HepG2 (cell line): Measurements from ENCODE around the gene MARS2. TPM values are rescaled to one million over a fixed set of nuclear protein-coding genes. Genes with fewer than 3 reads are reported as not detected.

ENCODE experiments used
- ATAC-seq: fragments of 200-7000 bp; cut with Tn5 transposase; 3 replicates; pipeline ENCODE4 v1.9.1; 2020; ENCODE audit warnings: mild to moderate bottlenecking, moderate library complexity
- BruUV-seq: library from RNA; stranded (reverse); fragments of 400-500 nt; replicated peaks from 2 replicates; lab custom pipeline; 2021; lab: Mats Ljungman, UMichigan
- CTCF ChIA-PET: fragments of 300-600 bp; formaldehyde crosslinking; extraction: SDS; loops from one replicate; lab custom pipeline; 2021; ENCODE audit warnings: low total read pairs, inconsistent platforms, low intra/inter-chr PET ratio; lab: Yijun Ruan, JAX
- POLR2A ChIA-PET: fragments of 350-600 bp; sonication (Branson Sonifier 250); formaldehyde crosslinking; loops from one replicate; lab custom pipeline; 2020; ENCODE audit warnings: antibody characterized with exemption, inconsistent platforms; lab: Yijun Ruan, JAX
- DNase-seq: peaks from one replicate; pipeline ENCODE4 v3.0.0-alpha.2; 2015; ENCODE audit warnings: low spot score
- FAIRE-seq: peaks from 3 replicates; lab custom pipeline; 2011; peaks lifted over from hg19 to GRCh38; lab: Jason Lieb, UNC
- H2AFZ ChIP-seq: one replicate; pipeline ENCODE4 v1.6.1; 2011; ENCODE audit warnings: low read length, inconsistent platforms
- H3K27ac ChIP-seq: fragments of 300-600 bp; 3 replicates; pipeline ENCODE4 v1.8.0; 2011; ENCODE audit warnings: mixed run types, mild to moderate bottlenecking, mixed read lengths, low read length, inconsistent platforms; ENCODE audit not compliant: insufficient read depth; ENCODE audit errors: extremely low read length
- H3K27me3 ChIP-seq, 2 experiments: fragments of 200-600 bp in 1 of 2; 2 replicates in 1 of 2; 3 replicates in 1 of 2; pipeline versions ENCODE4 v1.6.0 to v1.8.0; 2011; ENCODE audit warnings: low read length in 2 of 2, mild to moderate bottlenecking in 2 of 2, moderate library complexity in 2 of 2, inconsistent platforms in 1 of 2; ENCODE audit not compliant: insufficient read depth in 2 of 2, control insufficient read depth in 1 of 2
- H3K36me3 ChIP-seq, 2 experiments: fragments of 200-600 bp in 1 of 2; replicated peaks in 1 of 2; 2 replicates in 1 of 2; 3 replicates in 1 of 2; pipeline versions ENCODE4 v1.5.1 to v1.8.0; 2011; ENCODE audit warnings: low read length in 2 of 2, inconsistent platforms in 1 of 2; ENCODE audit not compliant: insufficient read depth in 2 of 2, control insufficient read depth in 1 of 2
- H3K4me1 ChIP-seq: 2 replicates; pipeline ENCODE4 v1.5.1; 2012; ENCODE audit warnings: low read length, inconsistent platforms; ENCODE audit not compliant: insufficient read depth
- H3K4me2 ChIP-seq: 2 replicates; pipeline ENCODE4 v1.6.0; 2011; ENCODE audit warnings: low read depth, low read length, inconsistent platforms
- H3K4me3 ChIP-seq, 3 experiments: fragments of 200-600 bp in 1 of 3; sonication (generic), shearing (Covaris generic) in 1 of 3; replicated peaks in 1 of 3; 2 replicates each; pipeline ENCODE4 v1.5.1; 2011 to 2016; ENCODE audit warnings: low read length in 3 of 3, inconsistent platforms in 2 of 3, low read depth in 2 of 3, mild to moderate bottlenecking in 2 of 3, control low read depth in 1 of 3, mixed read lengths in 1 of 3; ENCODE audit not compliant: insufficient read depth in 1 of 3
- H3K79me2 ChIP-seq: one replicate; pipeline ENCODE4 v1.6.1; 2011; ENCODE audit warnings: low read length, inconsistent platforms; ENCODE audit not compliant: insufficient read depth
- H3K9ac ChIP-seq: 2 replicates; pipeline ENCODE4 v1.6.0; 2011; ENCODE audit warnings: mild to moderate bottlenecking, low read depth, low read length, inconsistent platforms; ENCODE audit not compliant: insufficient read depth
- H3K9me3 ChIP-seq: 2 replicates; pipeline ENCODE4 v1.5.1; 2012; ENCODE audit warnings: mild to moderate bottlenecking, low read length
- H4K20me1 ChIP-seq: 2 replicates; pipeline ENCODE4 v1.6.0; 2011; ENCODE audit warnings: inconsistent platforms, mild to moderate bottlenecking, low read length, moderate library complexity; ENCODE audit not compliant: insufficient read depth
- CAMTA2 ChIP-seq: sonication (generic); formaldehyde crosslinking; IDR thresholded peaks from 2 replicates; pipeline ENCODE4 v1.4.0; 2020; ENCODE audit warnings: mild to moderate bottlenecking, missing genetic modification reagents, borderline replicate concordance
- CBX5 ChIP-seq: sonication (generic); formaldehyde crosslinking; IDR thresholded peaks from 2 replicates; pipeline ENCODE4 v1.4.0; 2020; ENCODE audit warnings: missing genetic modification reagents, borderline replicate concordance
- THAP11 ChIP-seq: IDR thresholded peaks from 2 replicates; pipeline ENCODE4 v1.6.1; 2016; ENCODE audit warnings: missing biosample characterization, missing genetic modification reagents
- ZMAT5 ChIP-seq: sonication (generic); formaldehyde crosslinking; IDR thresholded peaks from 2 replicates; pipeline ENCODE4 v1.5.0; 2020; ENCODE audit warnings: mild to moderate bottlenecking, low read depth, missing genetic modification reagents, borderline replicate concordance
- ZNF317 ChIP-seq: sonication (generic); formaldehyde crosslinking; IDR thresholded peaks from 2 replicates; pipeline ENCODE4 v1.5.0; 2020; ENCODE audit warnings: mild to moderate bottlenecking, missing genetic modification reagents
- ZNF737 ChIP-seq: sonication (generic); formaldehyde crosslinking; IDR thresholded peaks from 2 replicates; pipeline ENCODE4 v1.5.0; 2020; ENCODE audit warnings: missing genetic modification reagents, mild to moderate bottlenecking, borderline replicate concordance
- ZNF75D ChIP-seq: sonication (generic); formaldehyde crosslinking; IDR thresholded peaks from 2 replicates; pipeline ENCODE4 v1.8.1; 2023; ENCODE audit warnings: missing genetic modification reagents, mild to moderate bottlenecking, borderline replicate concordance
- WGBS: methylation state at CpG from one replicate; pipeline ENCODE4 v1.1.6; 2017; ENCODE audit warnings: low lambda C conversion rate; 5-methylcytosine and 5-hydroxymethylcytosine counted together
- in situ Hi-C: cut with HindIII; loops from 2 replicates; pipeline ENCODE4 v1.10.0; 2017; ENCODE audit warnings: low pct_unique_long_range_greater_than_20kb; ENCODE audit not compliant: extremely low pct_ligation_motif_present
- intact Hi-C: fragments of 100-400 bp; cut with micrococcal nuclease; formaldehyde crosslinking; loops from one replicate; pipeline ENCODE4 v1.10.0; 2022; ENCODE audit not compliant: unreplicated experiment
- polyA plus RNA-seq, 8 experiments: library from polyadenylated mRNA; depleted of rRNA in 3 of 8; stranded (reverse) in 7 of 8; unstranded in 1 of 8; fragments of >200 nt; fragmentation: Illumina TruSeq in 4 of 8; extraction: Trizol in 4 of 8; gene quantifications; 2 replicates each; pipeline versions ENCODE4 v1.2.1 to v1.2.3, GENCODE V29; 2011 to 2016; ENCODE audit warnings: low read depth in 4 of 8, missing spikeins in 1 of 8, mixed read lengths in 1 of 8; ENCODE audit not compliant: insufficient read depth in 1 of 8
- total RNA-seq, 5 experiments: library from RNA; depleted of rRNA; stranded (reverse); fragments of >200 nt; fragmentation: Illumina TruSeq; extraction: Trizol; gene quantifications; 2 replicates each; pipeline ENCODE4 v1.2.3, GENCODE V29; 2016; ENCODE audit warnings: low read depth in 1 of 5

The MARS2 gene
- total and polyA plus RNA-seq, 2 of the 13 experiments (the other 11 are each of a cell fraction or from before 2014, with no cell fraction given): 6.9 to 16.2 TPM

DNA sequence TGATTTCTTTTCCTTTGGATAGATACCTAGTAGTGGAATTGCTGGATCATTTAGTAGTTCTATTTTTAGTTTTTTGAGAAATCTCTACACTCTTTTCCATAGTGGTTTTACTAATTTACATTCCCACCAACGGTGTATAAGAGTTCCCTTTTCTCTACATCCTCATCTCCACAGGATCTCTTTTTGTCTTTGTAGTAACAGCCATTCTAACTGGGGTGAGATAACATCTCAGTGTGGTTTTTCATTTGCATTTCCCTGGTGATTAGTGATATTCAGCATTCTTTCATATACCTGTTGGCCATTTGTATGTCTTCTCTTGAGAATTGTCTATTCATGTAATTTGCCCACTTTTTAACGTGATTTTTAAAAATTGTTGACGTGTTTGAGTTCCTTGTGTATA, 43.5 kb upstream of the MARS2 start (continued):
- TF ChIP-seq ZMAT5 (CRISPR knock-in tag): no peak

DNA sequence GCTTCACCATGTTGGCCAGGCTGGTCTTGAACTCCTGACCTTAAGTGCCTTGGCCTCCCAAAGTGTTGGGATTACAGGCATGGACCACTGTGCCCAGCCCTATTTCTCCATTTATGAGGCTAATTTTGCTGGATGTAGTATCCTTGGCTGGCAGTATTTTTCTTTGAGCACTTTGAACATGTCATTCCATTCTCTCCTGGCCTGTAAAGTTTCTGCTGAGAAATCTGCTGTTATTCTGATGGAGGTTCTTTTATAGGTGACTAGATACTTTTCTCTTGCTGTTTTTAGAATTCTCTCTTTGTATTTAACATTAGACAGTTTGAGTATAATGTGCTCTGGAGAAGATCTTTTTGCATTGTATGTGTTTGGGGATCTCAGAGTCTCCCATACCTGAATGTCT, 38.9 kb upstream of the MARS2 start:
- Histone ChIP-seq H2AFZ (no peak overlapping the region), H3K27ac (no peak overlapping the region), H4K20me1 (no peaks in the 10 kb centered on the region), H3K27me3 (no peaks in the 10 kb centered on the region), H3K4me1 (peaks cover 9% of the 10 kb centered on the region; the same call in 1 of the 2 replicates), H3K4me2 (no peak overlapping the region), H3K79me2 (no peaks in the 10 kb centered on the region), H3K9me3 (peaks cover 5% of the 10 kb centered on the region; the same call in 1 of the 2 replicates), H3K36me3 (no peaks in the 10 kb centered on the region), H3K9ac (no peak overlapping the region), H3K4me3 (no peak overlapping the region)
- FAIRE-seq (no peak), DNase-seq (no peak), ATAC-seq (no peak)
- POLR2A ChIA-PET: no interaction called here
- CTCF ChIA-PET: no interaction called here
- BruUV-seq: no TSS peak
- intact Hi-C loops (no loop called here), in situ Hi-C loops (no loop called here)
- no peak for TF ChIP-seq ZNF737 (CRISPR knock-in tag)
- TF ChIP-seq ZNF317 (CRISPR knock-in tag): peak; percentile 92

GRCh38 chr2:197668296-197668695, 36.9 kb upstream of the MARS2 start:
- Histone ChIP-seq H3K4me2 (no peak overlapping the region), H3K9me3 (peaks cover 5% of the 10 kb centered on the region; the same call in 1 of the 2 replicates), H4K20me1 (no peaks in the 10 kb centered on the region)
- TF ChIP-seq CAMTA2 (CRISPR knock-in tag) (no peak), CBX5 (CRISPR knock-in tag) (no peak), ZNF75D (no peak), THAP11 (CRISPR knock-in tag) (no peak)
- TF ChIP-seq, all 625 proteins: peak for 0
- intact Hi-C loops: no loop called here
- in situ Hi-C loops: no loop called here
- FAIRE-seq (no peak), ATAC-seq (peak; percentile 38), DNase-seq (no peak)
- BruUV-seq: no TSS peak
- CTCF ChIA-PET: no interaction called here
- Histone ChIP-seq H2AFZ (no peak overlapping the region), H3K27me3 (no peaks in the 10 kb centered on the region), H3K4me3 (no peak overlapping the region), H3K36me3 (no peaks in the 10 kb centered on the region), H3K79me2 (no peaks in the 10 kb centered on the region), H3K9ac (no peak overlapping the region), H3K4me1 (peaks cover 18% of the 10 kb centered on the region), H3K27ac (no peak overlapping the region)
- POLR2A ChIA-PET: no interaction called here
- WGBS: 10% methylated on average over 2 of the region's 3 CpGs
